ENCODE data around the gene KCNT1.

GRCh38 chr9:135822374-135822755 is 120.4 kb downstream of the KCNT1 start:
- TF ChIP-seq CTCF (IDR thresholded peaks at IDR 0.05; ENCODE audit: extremely low read depth in 1 of 2, insufficient read depth in 1 of 2, low read depth in 1 of 2, low read length in 2 of 2) (no peak), POLR2A (IDR thresholded peaks at IDR 0.05; ENCODE audit: low read depth, low read length) (no peak), POLR2AphosphoS5 (IDR thresholded peaks at IDR 0.05; ENCODE audit: insufficient read depth, low read depth, low read length) (no peak), MAX (IDR thresholded peaks at IDR 0.05; ENCODE audit: insufficient read depth, insufficient read length) (no peak), MYC (IDR thresholded peaks at IDR 0.05; ENCODE audit: low read depth, low read length) (no peak), EZH2 (IDR thresholded peaks at IDR 0.05; ENCODE audit: borderline replicate concordance, low read depth, low read length, severe bottlenecking) (no peak)
